ENCODE measurements around the gene JADE2. TPM values are rescaled to one million over a fixed set of nuclear protein-coding genes. Genes with fewer than 3 reads are reported as not detected.

Gene JADE2
- total and polyA plus RNA-seq, 2 experiments from 2014 or later, result 16.2 to 40.8 TPM

DNA sequence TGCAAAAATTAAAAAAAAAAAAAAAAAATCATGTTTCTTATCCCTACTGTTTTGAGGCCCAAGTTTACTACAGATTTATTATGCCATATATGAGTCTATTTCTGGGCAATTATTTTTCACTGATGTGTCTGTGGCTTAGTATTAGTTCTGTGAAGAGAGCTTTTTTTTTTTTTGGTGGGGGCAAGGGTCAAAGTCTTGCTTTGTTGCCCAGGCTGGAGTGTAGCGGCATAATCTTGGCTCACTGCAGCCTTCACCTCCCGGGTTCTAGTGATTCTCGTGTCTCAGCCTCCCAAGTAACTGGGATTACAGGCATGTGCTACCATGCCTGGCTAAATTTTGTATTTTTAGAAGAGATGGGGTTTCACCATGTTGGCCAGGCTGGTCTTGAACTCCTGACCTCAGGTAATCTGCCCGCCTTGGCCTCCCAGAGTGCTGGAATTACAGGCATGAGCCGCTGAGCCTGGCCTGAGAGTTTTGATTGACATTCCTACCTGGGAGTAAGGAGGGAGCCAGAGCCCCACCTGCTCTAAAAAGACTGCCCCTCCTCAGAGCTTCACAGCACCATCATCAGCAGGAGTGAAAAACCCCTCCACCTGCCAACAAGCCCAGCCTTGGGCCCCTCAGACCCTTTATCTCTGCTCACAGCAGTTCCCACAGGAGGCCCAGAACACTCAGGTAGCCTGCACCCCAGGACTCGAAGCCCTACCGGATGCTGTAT lies 36.1 kb upstream of the JADE2 start (continued):
- TF ChIP-seq, protein P1, sequence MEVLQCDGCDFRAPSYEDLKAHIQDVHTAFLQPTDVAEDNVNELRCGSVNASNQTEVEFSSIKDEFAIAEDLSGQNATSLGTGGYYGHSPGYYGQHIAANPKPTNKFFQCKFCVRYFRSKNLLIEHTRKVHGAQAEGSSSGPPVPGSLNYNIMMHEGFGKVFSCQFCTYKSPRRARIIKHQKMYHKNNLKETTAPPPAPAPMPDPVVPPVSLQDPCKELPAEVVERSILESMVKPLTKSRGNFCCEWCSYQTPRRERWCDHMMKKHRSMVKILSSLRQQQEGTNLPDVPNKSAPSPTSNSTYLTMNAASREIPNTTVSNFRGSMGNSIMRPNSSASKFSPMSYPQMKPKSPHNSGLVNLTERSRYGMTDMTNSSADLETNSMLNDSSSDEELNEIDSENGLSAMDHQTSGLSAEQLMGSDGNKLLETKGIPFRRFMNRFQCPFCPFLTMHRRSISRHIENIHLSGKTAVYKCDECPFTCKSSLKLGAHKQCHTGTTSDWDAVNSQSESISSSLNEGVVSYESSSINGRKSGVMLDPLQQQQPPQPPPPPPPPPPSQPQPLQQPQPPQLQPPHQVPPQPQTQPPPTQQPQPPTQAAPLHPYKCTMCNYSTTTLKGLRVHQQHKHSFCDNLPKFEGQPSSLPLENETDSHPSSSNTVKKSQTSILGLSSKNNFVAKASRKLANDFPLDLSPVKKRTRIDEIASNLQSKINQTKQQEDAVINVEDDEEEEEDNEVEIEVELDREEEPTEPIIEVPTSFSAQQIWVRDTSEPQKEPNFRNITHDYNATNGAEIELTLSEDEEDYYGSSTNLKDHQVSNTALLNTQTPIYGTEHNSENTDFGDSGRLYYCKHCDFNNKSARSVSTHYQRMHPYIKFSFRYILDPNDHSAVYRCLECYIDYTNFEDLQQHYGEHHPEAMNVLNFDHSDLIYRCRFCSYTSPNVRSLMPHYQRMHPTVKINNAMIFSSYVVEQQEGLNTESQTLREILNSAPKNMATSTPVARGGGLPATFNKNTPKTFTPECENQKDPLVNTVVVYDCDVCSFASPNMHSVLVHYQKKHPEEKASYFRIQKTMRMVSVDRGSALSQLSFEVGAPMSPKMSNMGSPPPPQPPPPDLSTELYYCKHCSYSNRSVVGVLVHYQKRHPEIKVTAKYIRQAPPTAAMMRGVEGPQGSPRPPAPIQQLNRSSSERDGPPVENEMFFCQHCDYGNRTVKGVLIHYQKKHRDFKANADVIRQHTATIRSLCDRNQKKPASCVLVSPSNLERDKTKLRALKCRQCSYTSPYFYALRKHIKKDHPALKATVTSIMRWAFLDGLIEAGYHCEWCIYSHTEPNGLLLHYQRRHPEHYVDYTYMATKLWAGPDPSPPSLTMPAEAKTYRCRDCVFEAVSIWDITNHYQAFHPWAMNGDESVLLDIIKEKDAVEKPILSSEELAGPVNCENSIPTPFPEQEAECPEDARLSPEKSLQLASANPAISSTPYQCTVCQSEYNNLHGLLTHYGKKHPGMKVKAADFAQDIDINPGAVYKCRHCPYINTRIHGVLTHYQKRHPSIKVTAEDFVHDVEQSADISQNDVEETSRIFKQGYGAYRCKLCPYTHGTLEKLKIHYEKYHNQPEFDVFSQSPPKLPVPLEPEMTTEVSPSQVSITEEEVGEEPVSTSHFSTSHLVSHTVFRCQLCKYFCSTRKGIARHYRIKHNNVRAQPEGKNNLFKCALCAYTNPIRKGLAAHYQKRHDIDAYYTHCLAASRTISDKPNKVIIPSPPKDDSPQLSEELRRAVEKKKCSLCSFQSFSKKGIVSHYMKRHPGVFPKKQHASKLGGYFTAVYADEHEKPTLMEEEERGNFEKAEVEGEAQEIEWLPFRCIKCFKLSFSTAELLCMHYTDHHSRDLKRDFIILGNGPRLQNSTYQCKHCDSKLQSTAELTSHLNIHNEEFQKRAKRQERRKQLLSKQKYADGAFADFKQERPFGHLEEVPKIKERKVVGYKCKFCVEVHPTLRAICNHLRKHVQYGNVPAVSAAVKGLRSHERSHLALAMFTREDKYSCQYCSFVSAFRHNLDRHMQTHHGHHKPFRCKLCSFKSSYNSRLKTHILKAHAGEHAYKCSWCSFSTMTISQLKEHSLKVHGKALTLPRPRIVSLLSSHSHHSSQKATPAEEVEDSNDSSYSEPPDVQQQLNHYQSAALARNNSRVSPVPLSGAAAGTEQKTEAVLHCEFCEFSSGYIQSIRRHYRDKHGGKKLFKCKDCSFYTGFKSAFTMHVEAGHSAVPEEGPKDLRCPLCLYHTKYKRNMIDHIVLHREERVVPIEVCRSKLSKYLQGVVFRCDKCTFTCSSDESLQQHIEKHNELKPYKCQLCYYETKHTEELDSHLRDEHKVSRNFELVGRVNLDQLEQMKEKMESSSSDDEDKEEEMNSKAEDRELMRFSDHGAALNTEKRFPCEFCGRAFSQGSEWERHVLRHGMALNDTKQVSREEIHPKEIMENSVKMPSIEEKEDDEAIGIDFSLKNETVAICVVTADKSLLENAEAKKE (CRISPR knock-in tag; IDR thresholded peaks at IDR 0.05), result no peak
- TF ChIP-seq NANOG (IDR thresholded peaks at IDR 0.05; ENCODE audit: borderline replicate concordance) (no peak), EZH2 (IDR thresholded peaks at IDR 0.05; ENCODE audit: low read depth, unreplicated experiment) (no peak), CREB1 (CRISPR knock-in tag; IDR thresholded peaks at IDR 0.05; ENCODE audit: low read depth) (no peak), EZH2phosphoT487 (IDR thresholded peaks at IDR 0.05; ENCODE audit: unreplicated experiment) (no peak)

- Mint-ChIP-seq H3K4me1 (no peaks in the 10 kb centered on the region), H3K27me3 (ENCODE audit: insufficient read depth, low read depth, poor library complexity) (peaks cover 2% of the 10 kb centered on the region), H3K4me3 (no peak overlapping the region), H3K27ac (no peak overlapping the region), H3K36me3 (ENCODE audit: low read depth) (no peaks in the 10 kb centered on the region), H3K9me3 (peaks cover under 1% of the 10 kb centered on the region; the same call in 1 of the 3 replicates)
- H3K4me1 ChIP-seq (ENCODE audit: insufficient read depth), result no peaks in the 10 kb centered on the region
- H3K4me3 ChIP-seq, result no peak overlapping the region
- ATAC-seq (no peak), DNase-seq (ENCODE audit: low spot score) (no peak)
- H3F3A ChIP-seq (replicated peaks; ENCODE audit: low read depth), result no peaks in the 10 kb centered on the region
- no peaks in the 10 kb centered on the region for H3K79me2 ChIP-seq (replicated peaks; ENCODE audit: insufficient read depth)
- no peaks in the 10 kb centered on the region for H3K9me2 ChIP-seq (ENCODE audit: insufficient read depth)
- H3K4me2 ChIP-seq, result no peak overlapping the region
- H3K27ac ChIP-seq (ENCODE audit: low read depth), result no peak overlapping the region
- no peaks in the 10 kb centered on the region for H4K20me1 ChIP-seq (replicated peaks; ENCODE audit: insufficient read depth)
- H3K36me3 ChIP-seq (ENCODE audit: insufficient read depth), result no peaks in the 10 kb centered on the region
- no peak overlapping the region for H2AFZ ChIP-seq
- no peaks in the 10 kb centered on the region for H3K27me3 ChIP-seq (ENCODE audit: insufficient read depth)
- TF ChIP-seq EZH2 (IDR thresholded peaks at IDR 0.05; ENCODE audit: low read depth, unreplicated experiment) (no peak), CREB1 (CRISPR knock-in tag; IDR thresholded peaks at IDR 0.05; ENCODE audit: low read depth) (no peak), CTCF (conservative IDR thresholded peaks at IDR 0.05; ENCODE audit: low read depth in 2 of 2) (no peak), JUNB (IDR thresholded peaks at IDR 0.05; ENCODE audit: unreplicated experiment) (no peak), POLR2AphosphoS5 (IDR thresholded peaks at IDR 0.05; ENCODE audit: low read depth) (no peak), EZH2phosphoT487 (IDR thresholded peaks at IDR 0.05; ENCODE audit: unreplicated experiment) (no peak)
- TF ChIP-seq, protein P2, sequence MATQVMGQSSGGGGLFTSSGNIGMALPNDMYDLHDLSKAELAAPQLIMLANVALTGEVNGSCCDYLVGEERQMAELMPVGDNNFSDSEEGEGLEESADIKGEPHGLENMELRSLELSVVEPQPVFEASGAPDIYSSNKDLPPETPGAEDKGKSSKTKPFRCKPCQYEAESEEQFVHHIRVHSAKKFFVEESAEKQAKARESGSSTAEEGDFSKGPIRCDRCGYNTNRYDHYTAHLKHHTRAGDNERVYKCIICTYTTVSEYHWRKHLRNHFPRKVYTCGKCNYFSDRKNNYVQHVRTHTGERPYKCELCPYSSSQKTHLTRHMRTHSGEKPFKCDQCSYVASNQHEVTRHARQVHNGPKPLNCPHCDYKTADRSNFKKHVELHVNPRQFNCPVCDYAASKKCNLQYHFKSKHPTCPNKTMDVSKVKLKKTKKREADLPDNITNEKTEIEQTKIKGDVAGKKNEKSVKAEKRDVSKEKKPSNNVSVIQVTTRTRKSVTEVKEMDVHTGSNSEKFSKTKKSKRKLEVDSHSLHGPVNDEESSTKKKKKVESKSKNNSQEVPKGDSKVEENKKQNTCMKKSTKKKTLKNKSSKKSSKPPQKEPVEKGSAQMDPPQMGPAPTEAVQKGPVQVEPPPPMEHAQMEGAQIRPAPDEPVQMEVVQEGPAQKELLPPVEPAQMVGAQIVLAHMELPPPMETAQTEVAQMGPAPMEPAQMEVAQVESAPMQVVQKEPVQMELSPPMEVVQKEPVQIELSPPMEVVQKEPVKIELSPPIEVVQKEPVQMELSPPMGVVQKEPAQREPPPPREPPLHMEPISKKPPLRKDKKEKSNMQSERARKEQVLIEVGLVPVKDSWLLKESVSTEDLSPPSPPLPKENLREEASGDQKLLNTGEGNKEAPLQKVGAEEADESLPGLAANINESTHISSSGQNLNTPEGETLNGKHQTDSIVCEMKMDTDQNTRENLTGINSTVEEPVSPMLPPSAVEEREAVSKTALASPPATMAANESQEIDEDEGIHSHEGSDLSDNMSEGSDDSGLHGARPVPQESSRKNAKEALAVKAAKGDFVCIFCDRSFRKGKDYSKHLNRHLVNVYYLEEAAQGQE (IDR thresholded peaks at IDR 0.05; ENCODE audit: unreplicated experiment), result no peak
Measured at GRCh38 chr5:134490255-134490924, 35.1 kb upstream of the JADE2 start.

All from GM23338 (cell line).